Endothelial cell of umbilical vein (primary cell): ENCODE measurements around the gene MFSD2A. TPM values are rescaled to one million over a fixed set of nuclear protein-coding genes. Genes with fewer than 3 reads are reported as not detected.

Experiments
- BruUV-seq: library from RNA; stranded (reverse); fragments of 400-500 nt; replicated peaks from 2 replicates; lab custom pipeline; 2021; lab: Mats Ljungman, UMichigan
- CTCF ChIA-PET: fragments of 300-600, 350-600 bp; sonication (Branson Sonifier 250); formaldehyde crosslinking; loops from one replicate; lab custom pipeline; 2021; ENCODE audit warnings: antibody characterized with exemption, inconsistent platforms; lab: Charles Lee
- POLR2A ChIA-PET: fragments of 300-600, 350-600 bp; sonication (Branson Sonifier 250); formaldehyde crosslinking; loops from one replicate; lab custom pipeline; 2021; ENCODE audit warnings: antibody characterized with exemption, inconsistent platforms; lab: Charles Lee
- DNase-seq: peaks from one replicate; pipeline ENCODE4 v3.0.0-alpha.2; 2011; ENCODE audit warnings: low read depth, low spot score
- FAIRE-seq: peaks from 2 replicates; lab custom pipeline; 2011; peaks lifted over from hg19 to GRCh38; lab: Jason Lieb, UNC
- H2AFZ ChIP-seq: 2 replicates; pipeline ENCODE4 v1.6.0; 2012; ENCODE audit warnings: low read depth, low read length, control low read depth, inconsistent platforms
- H3K27ac ChIP-seq: 2 replicates; pipeline ENCODE4 v1.5.1; 2011; ENCODE audit warnings: low read depth, mild to moderate bottlenecking, control low read depth, low read length, moderate library complexity; ENCODE audit not compliant: insufficient read depth
- H3K27me3 ChIP-seq, 2 experiments: 2 replicates each; pipeline versions ENCODE4 v1.6.0 to v1.6.1; 2011; ENCODE audit warnings: low read length in 2 of 2, mixed read lengths in 1 of 2; ENCODE audit not compliant: control insufficient read depth in 2 of 2, insufficient read depth in 2 of 2
- H3K36me3 ChIP-seq, 2 experiments: 2 replicates in 1 of 2; 3 replicates in 1 of 2; pipeline ENCODE4 v1.5.1; 2011; ENCODE audit warnings: low read length in 2 of 2, mild to moderate bottlenecking in 1 of 2, moderate library complexity in 1 of 2; ENCODE audit not compliant: control insufficient read depth in 2 of 2, insufficient read depth in 2 of 2; ENCODE audit errors: extremely low read depth in 1 of 2
- H3K4me1 ChIP-seq: 3 replicates; pipeline ENCODE4 v1.5.1; 2011; ENCODE audit warnings: mild to moderate bottlenecking, low read length; ENCODE audit not compliant: control insufficient read depth, insufficient read depth; ENCODE audit errors: extremely low read depth
- H3K4me2 ChIP-seq: 2 replicates; pipeline ENCODE4 v1.6.1; 2011; ENCODE audit warnings: low read length, control low read depth, mixed read lengths; ENCODE audit not compliant: insufficient read depth
- H3K4me3 ChIP-seq, 3 experiments: fragments of 200-600 bp in 1 of 3; sonication (generic), shearing (Covaris generic) in 1 of 3; replicated peaks in 1 of 3; 2 replicates each; pipeline ENCODE4 v1.5.1; 2011 to 2016; ENCODE audit warnings: control low read depth in 3 of 3, low read length in 3 of 3, mild to moderate bottlenecking in 2 of 3, inconsistent platforms in 1 of 3, low read depth in 1 of 3, moderate library complexity in 1 of 3; ENCODE audit not compliant: insufficient read depth in 1 of 3
- H3K79me2 ChIP-seq: 2 replicates; pipeline ENCODE4 v1.6.0; 2012; ENCODE audit warnings: low read length, inconsistent platforms; ENCODE audit not compliant: control insufficient read depth, insufficient read depth
- H3K9ac ChIP-seq: replicated peaks from 2 replicates; pipeline ENCODE3; 2011; ENCODE audit warnings: low read length, control low read depth; ENCODE audit not compliant: insufficient read depth; ENCODE audit errors: extremely low read depth
- H3K9me1 ChIP-seq: replicated peaks from 3 replicates; pipeline ENCODE4 v1.6.0; 2011; ENCODE audit warnings: mild to moderate bottlenecking, low read length; ENCODE audit not compliant: control insufficient read depth, insufficient read depth; ENCODE audit errors: extremely low read depth
- H3K9me3 ChIP-seq: replicated peaks from 2 replicates; pipeline ENCODE4 v1.5.1; 2012; ENCODE audit warnings: low read length, inconsistent platforms; ENCODE audit not compliant: control insufficient read depth, insufficient read depth
- H4K20me1 ChIP-seq: replicated peaks from 2 replicates; pipeline ENCODE3; 2011; ENCODE audit warnings: mild to moderate bottlenecking, low read length; ENCODE audit not compliant: control insufficient read depth, insufficient read depth; ENCODE audit errors: extremely low read depth
- FOS ChIP-seq: IDR thresholded peaks from 2 replicates; pipeline ENCODE4 v1.6.1; 2011; ENCODE audit warnings: mild to moderate bottlenecking, low read length, moderate library complexity, borderline replicate concordance; ENCODE audit not compliant: insufficient read depth
- GATA2 ChIP-seq: IDR thresholded peaks from 2 replicates; pipeline ENCODE4 v1.7.0; 2011; ENCODE audit warnings: low read depth, mild to moderate bottlenecking, moderate library complexity, mixed read lengths, low read length; ENCODE audit not compliant: insufficient read length, insufficient read depth
- MAX ChIP-seq: IDR thresholded peaks from 2 replicates; pipeline ENCODE4 v1.6.1; 2011; ENCODE audit not compliant: insufficient read depth, insufficient read length
- MYC ChIP-seq: IDR thresholded peaks from one replicate; pipeline ENCODE4 v1.6.1; 2011; ENCODE audit warnings: mild to moderate bottlenecking, low read depth, low read length
- POLR2AphosphoS5 ChIP-seq: IDR thresholded peaks from 2 replicates; pipeline ENCODE4 v1.6.1; 2012; ENCODE audit warnings: low read depth, mild to moderate bottlenecking, control low read depth, low read length, moderate library complexity; ENCODE audit not compliant: insufficient read depth
- dilution Hi-C: fragments of 300-500 bp; cut with MboI; formaldehyde crosslinking; loops from one replicate; pipeline ENCODE4 v1.15.0; 2019; ENCODE audit warnings: low sequenced_read_pairs; ENCODE audit not compliant: extremely low pct_ligation_motif_present
- intact Hi-C: fragments of 100-400 bp; cut with micrococcal nuclease; formaldehyde crosslinking; loops from one replicate; pipeline ENCODE4 v1.10.0; 2022
- polyA plus RNA-seq, 4 experiments: library from polyadenylated mRNA; depleted of rRNA in 3 of 4; stranded (reverse) in 3 of 4; unstranded in 1 of 4; fragments of >200 nt; gene quantifications; 2 replicates each; pipeline versions ENCODE4 v1.2.1 to v1.2.3, GENCODE V29; 2011 to 2012; ENCODE audit warnings: missing spikeins in 1 of 4
- total RNA-seq: library from RNA; stranded (reverse); gene quantifications from 2 replicates; pipeline ENCODE4 v1.2.3, GENCODE V29; 2021
- TF ChIP-seq, protein P1 (sequence below), 2 donors: IDR thresholded peaks; 1 replicate in 1 of 2; 2 replicates in 1 of 2; pipeline ENCODE4 v1.5.1; 2011; ENCODE audit warnings: low read length in 2 of 2, mild to moderate bottlenecking in 2 of 2, moderate library complexity in 2 of 2, control low read depth in 1 of 2, inconsistent platforms in 1 of 2, low read depth in 1 of 2; ENCODE audit not compliant: insufficient read depth in 1 of 2; ENCODE audit errors: extremely low read depth in 1 of 2

Gene MFSD2A
- total and polyA plus RNA-seq, 2 donors (not counting 3 experiments of a cell fraction or from before 2014, with no cell fraction given) = 2.7 to 5.5 TPM

- Histone ChIP-seq H3K9ac (no peak overlapping the region), H3K36me3 (no peaks in the 10 kb centered on the region), H2AFZ (peak overlapping the region; percentile 19), H3K27ac (no peak overlapping the region), H3K4me2 (peak overlapping the region; percentile 17), H3K27me3 (no peaks in the 10 kb centered on the region), H3K4me3 (no peak overlapping the region), H3K9me1 (no peaks in the 10 kb centered on the region), H3K9me3 (no peaks in the 10 kb centered on the region), H4K20me1 (no peaks in the 10 kb centered on the region), H3K4me1 (no peaks in the 10 kb centered on the region), H3K79me2 (no peaks in the 10 kb centered on the region)
- BruUV-seq = no TSS peak
- DNase-seq = peak; percentile 63
- ChIA-PET POLR2A (interaction anchor here (0.6 kb wide), 1 partner anchor 191 kb away, joined by 3 read pairs; no protein-coding TSS in a partner anchor), CTCF (interaction anchor here (0.9 to 6.4 kb wide), 19 partner anchors 8 to 158 kb away, joined by 3 to 76 read pairs (median 5); partner anchors contain the start of gene MYCL)
- FAIRE-seq = peak; percentile 84
- intact Hi-C loops (loop anchor here (1.0 kb wide), 4 partner anchors 54 to 157 kb away; no protein-coding TSS in a partner anchor), dilution Hi-C loops (no loop called here)
- no peak for TF ChIP-seq MAX
- TF ChIP-seq, protein P1, sequence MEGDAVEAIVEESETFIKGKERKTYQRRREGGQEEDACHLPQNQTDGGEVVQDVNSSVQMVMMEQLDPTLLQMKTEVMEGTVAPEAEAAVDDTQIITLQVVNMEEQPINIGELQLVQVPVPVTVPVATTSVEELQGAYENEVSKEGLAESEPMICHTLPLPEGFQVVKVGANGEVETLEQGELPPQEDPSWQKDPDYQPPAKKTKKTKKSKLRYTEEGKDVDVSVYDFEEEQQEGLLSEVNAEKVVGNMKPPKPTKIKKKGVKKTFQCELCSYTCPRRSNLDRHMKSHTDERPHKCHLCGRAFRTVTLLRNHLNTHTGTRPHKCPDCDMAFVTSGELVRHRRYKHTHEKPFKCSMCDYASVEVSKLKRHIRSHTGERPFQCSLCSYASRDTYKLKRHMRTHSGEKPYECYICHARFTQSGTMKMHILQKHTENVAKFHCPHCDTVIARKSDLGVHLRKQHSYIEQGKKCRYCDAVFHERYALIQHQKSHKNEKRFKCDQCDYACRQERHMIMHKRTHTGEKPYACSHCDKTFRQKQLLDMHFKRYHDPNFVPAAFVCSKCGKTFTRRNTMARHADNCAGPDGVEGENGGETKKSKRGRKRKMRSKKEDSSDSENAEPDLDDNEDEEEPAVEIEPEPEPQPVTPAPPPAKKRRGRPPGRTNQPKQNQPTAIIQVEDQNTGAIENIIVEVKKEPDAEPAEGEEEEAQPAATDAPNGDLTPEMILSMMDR (IDR thresholded peaks at IDR 0.05; ENCODE audit: extremely low read depth in 1 of 2, insufficient read depth in 1 of 2, low read depth in 1 of 2, low read length in 2 of 2) = peak; percentile 87 to 94
Observed at GRCh38 chr1:39973503-39974135, 18.7 kb downstream of the MFSD2A start.

DNA sequence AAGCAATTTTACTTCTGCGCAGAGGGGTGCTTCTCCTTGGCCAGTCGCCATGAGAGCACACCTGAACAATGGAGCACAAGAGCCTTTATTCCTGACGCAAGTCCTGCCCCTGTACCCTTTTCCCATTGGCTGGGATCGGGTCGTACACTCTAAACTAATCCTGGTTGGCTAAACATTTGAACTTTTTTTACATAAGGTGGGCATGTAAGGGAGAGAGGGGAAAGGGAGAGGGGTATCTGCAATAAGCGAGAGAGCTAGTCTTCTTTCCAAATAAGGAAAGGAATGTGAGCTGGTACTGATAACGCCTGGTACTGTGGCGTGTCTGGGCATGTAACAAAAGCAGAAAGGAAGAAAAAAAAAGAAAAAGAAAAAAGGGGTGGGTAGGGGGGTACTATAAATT is 21.8 kb downstream of the MFSD2A start:
- Histone ChIP-seq H3K79me2 (no peaks in the 10 kb centered on the region), H3K9me3 (no peaks in the 10 kb centered on the region), H3K27me3 (no peaks in the 10 kb centered on the region), H3K9ac (no peak overlapping the region), H3K4me2 (no peak overlapping the region), H3K36me3 (no peaks in the 10 kb centered on the region), H3K4me3 (no peak overlapping the region), H3K27ac (no peak overlapping the region), H4K20me1 (no peaks in the 10 kb centered on the region), H3K9me1 (no peaks in the 10 kb centered on the region), H3K4me1 (no peaks in the 10 kb centered on the region), H2AFZ (no peak overlapping the region)
- ChIA-PET CTCF (interaction anchor here (0.6 to 2.4 kb wide), 4 partner anchors 21 to 141 kb away, joined by 3 to 10 read pairs (median 3); no protein-coding TSS in a partner anchor), POLR2A (no interaction called here)
- no peak for TF ChIP-seq MYC
- no peak for TF ChIP-seq GATA2
- TF ChIP-seq, protein P1 (IDR thresholded peaks at IDR 0.05; ENCODE audit: extremely low read depth in 1 of 2, insufficient read depth in 1 of 2, low read depth in 1 of 2, low read length in 2 of 2) = no peak
- TF ChIP-seq POLR2AphosphoS5 = no peak
- no peak for TF ChIP-seq FOS
- TF ChIP-seq MAX = no peak
- dilution Hi-C loops = no loop called here
- no peak for DNase-seq
- no peak for FAIRE-seq
- BruUV-seq = no TSS peak
- intact Hi-C loops = loop anchor here (1.0 kb wide), 1 partner anchor 56 kb away; no protein-coding TSS in a partner anchor
